Measurements from ENCODE around the gene CPNE4. TPM values are rescaled to one million over a fixed set of nuclear protein-coding genes. Genes with fewer than 3 reads are reported as not detected.

The CPNE4 gene
- total RNA-seq, 1 experiment from 2014 or later: not detected

DNA sequence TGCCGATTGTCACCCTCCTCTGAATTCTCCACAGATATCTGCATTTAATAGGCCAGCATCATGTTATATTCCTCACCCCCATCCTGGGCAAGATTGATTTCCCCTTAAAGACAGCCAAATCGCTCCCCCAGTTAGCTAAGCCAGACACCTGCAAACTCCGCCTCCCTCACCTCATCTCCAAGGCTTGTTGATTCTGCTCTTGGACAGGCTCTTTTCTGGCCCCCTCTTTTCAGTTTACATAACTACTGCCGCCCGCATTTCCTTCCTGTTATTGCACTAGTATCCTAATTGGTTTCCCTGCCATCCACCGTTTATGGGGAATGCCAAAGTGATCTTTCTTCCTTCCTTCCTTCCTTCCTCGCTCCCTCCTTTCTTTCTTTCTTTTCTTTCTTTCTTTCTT lies 317.3 kb downstream of the CPNE4 start:
- in situ Hi-C loops (cut with HindIII; ENCODE audit: low sequenced_read_pairs): no loop called here
- DNase-seq (ENCODE audit: low spot score): no peak

DNA sequence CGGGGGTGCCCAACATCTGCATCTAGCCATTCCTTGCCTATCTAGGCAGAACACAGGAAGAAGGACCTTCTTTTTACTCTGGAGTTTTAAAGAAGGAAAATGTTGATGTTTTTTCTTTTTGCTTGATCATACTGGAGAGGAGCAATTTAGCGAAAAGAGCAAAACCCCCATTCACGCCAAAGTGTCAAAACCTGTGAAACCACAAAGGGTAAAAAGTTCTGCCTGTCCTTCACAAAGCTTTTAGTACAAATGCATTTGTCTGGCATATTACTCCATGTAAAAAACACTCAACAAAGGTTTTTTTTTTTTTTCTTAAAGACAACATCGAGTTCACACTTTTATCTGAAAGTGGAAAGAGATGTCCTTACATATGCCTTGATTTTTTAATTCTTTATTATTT lies 317.9 kb downstream of the CPNE4 start:
- DNase-seq (ENCODE audit: low spot score): no peak
- in situ Hi-C loops (cut with HindIII; ENCODE audit: low sequenced_read_pairs): no loop called here

- in situ Hi-C loops (cut with HindIII; ENCODE audit: low sequenced_read_pairs): no loop called here
- DNase-seq (ENCODE audit: low spot score): no peak
Observed at GRCh38 chr3:131716007-131716406, 318.8 kb downstream of the CPNE4 start.

- in situ Hi-C loops (cut with HindIII; ENCODE audit: low sequenced_read_pairs): no loop called here
- no peak for DNase-seq (ENCODE audit: low spot score)
Observed at GRCh38 chr3:131714585-131715220, 320.1 kb downstream of the CPNE4 start.

GRCh38 chr3:131713416-131714123 lies 321.2 kb downstream of the CPNE4 start:
- in situ Hi-C loops (cut with HindIII; ENCODE audit: low sequenced_read_pairs): no loop called here
- DNase-seq (ENCODE audit: low spot score): no peak

DNA sequence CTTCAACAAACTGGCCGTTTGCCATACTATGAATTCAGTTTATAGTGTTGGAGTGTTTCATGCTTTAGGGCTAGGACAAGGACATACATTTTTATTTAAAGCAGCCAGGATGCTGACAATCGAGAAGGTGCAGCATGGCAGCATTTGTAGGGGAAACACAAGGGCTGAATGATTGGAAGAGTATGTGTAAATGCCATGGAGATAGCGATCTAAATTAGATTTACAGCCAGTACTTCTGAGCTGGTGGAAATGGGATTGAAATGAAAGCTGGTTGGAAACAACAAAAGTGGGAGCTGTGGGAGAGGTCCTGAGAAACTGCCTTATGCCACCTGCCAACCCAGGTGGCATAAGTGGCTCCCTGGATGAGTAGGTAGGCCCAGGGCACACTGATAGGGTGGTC lies 322.2 kb downstream of the CPNE4 start:
- DNase-seq (ENCODE audit: low spot score): no peak
- in situ Hi-C loops (cut with HindIII; ENCODE audit: low sequenced_read_pairs): no loop called here

GRCh38 chr3:131711114-131711768 lies 323.6 kb downstream of the CPNE4 start:
- in situ Hi-C loops (cut with HindIII; ENCODE audit: low sequenced_read_pairs): no loop called here
- no peak for DNase-seq (ENCODE audit: low spot score)

DNA sequence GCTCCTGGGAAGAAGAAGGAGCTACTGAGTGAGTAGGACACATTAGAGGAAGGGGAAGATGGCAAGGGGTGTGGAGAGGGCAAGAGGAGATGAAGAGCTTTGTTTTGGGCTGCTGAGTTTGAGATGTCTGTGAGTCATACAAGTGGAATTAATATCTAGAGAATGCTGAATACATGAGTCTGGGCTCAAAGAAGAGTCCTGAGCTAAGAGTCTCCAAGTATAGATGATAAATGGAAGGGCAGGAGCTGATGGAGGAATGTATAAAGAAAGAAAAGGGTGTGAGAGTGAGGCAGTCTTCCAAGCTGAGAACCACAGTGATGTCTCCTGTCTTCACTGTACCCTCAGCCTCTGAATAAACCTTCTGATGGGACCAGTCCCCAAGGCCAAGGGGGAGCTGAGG lies 326.6 kb downstream of the CPNE4 start:
- DNase-seq (ENCODE audit: low spot score): no peak
- in situ Hi-C loops (cut with HindIII; ENCODE audit: low sequenced_read_pairs): no loop called here

DNA sequence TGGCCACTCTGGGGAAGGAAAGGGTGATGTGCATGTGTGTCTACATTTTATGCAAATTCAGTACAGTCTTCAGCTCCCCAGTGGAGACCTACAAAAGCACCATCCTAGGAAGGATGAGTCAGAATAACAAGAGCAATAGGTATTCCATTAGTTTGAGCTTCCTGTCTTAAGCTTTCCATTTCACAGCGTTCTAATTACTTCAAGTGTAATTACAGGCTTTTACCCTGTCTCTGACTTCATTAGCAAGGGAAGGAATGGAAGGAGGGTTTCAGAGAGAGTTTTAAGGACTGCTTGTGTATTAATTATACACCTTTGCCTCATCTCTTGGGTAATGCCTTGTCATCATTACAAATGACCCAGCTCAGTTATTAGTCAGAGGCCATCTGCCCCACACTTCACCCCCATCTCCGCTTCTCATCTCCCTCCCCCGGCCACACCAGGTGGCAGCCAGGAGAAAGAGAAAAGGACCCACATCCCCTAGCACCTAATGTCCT lies 329.2 kb downstream of the CPNE4 start:
- in situ Hi-C loops (cut with HindIII; ENCODE audit: low sequenced_read_pairs): no loop called here
- no peak for DNase-seq (ENCODE audit: low spot score)

DNA sequence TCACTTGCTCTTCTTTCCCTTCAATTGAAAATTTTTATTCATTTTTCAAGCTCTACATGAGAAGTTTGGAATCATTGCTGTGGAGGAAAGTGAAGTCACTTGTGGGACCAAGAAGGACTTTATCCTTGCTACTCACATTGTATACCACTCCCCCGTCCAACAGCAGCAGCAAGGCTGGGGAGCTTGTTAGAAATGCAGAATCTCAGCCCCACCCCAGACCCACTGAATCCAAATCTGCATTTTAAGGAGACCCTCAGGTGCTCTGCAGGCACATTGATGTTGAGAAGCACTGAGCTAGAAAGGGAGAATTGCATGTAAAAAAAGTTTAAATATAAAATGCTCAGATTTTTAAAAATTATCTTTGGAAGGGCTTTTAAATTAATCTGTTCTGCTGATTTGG lies 329.7 kb downstream of the CPNE4 start:
- in situ Hi-C loops (cut with HindIII; ENCODE audit: low sequenced_read_pairs): no loop called here
- DNase-seq (ENCODE audit: low spot score): no peak

- in situ Hi-C loops (cut with HindIII; ENCODE audit: low sequenced_read_pairs): no loop called here
Observed at GRCh38 chr3:131704098-131704497, 330.7 kb downstream of the CPNE4 start.

DNA sequence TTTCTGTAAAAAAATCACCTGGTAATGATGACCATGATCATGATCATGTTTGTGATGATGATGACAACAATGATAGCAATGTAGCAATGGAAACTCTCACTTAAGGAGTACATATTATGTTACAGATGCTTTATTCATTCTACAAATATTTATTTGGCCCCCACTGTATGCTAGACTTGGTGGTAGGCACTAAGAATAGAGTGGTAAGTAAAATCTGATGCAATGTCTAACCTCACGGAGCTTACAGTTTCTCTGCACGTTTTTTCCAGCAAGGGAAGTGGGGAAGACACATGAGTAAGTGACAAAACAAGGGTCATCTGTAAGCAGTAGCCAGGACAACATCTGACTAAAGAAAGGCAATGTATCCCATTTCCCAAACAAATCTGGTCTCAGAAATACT lies 332.7 kb downstream of the CPNE4 start:
- in situ Hi-C loops (cut with HindIII; ENCODE audit: low sequenced_read_pairs): no loop called here
- DNase-seq (ENCODE audit: low spot score): no peak

More at GRCh38 chr3:131704098-131704497, 330.7 kb downstream of the CPNE4 start:
- DNase-seq (ENCODE audit: low spot score): no peak

DNA sequence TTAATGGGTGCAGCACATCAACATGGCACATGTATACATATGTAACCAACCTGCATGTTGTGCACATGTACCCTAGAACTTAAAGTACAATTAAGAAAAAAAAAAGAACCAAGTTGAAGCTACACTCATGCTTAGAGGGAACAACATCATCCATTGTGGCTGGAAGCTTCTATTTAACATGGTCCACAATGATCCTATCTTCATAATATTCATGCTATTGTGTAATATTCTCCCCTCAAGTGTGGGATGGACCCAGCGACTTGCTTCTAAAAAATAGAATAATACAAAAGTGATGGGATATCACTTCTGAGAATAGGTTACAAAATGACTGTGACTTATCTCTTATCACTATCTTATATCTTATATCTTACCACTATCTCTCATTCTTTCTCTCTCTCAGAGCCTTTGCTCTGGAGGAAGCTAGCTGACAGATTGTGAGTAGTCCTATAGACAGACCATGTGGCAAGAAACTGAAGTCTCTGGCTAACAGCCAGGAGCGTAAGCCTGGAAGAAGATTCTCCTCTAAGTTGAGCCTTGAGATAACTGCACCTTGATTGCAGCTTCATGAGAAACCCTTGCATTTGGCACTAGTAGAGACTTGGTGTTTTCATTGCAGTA lies 333.6 kb downstream of the CPNE4 start:
- in situ Hi-C loops (cut with HindIII; ENCODE audit: low sequenced_read_pairs): no loop called here
- no peak for DNase-seq (ENCODE audit: low spot score)

DNA sequence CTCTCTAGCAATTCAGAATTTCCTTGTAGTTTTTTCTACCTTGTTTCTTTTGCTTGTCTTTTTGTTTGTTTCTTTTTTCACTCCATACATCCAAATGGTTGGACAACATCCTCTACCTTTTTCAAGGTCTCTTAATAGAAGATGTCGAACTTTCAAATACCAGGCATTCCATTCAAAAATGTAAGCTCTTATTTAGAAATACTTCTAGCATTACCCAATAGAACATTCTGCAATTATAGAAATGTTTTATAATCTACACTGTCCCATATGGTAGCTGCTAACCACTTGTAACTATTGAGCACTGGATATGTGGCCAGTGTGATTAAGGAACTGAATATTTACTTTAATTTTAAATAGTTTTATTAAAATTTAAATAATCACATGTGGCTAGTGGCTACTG lies 335.8 kb downstream of the CPNE4 start:
- DNase-seq (ENCODE audit: low spot score): no peak
- in situ Hi-C loops (cut with HindIII; ENCODE audit: low sequenced_read_pairs): no loop called here

GRCh38 chr3:131694376-131694775 lies 340.4 kb downstream of the CPNE4 start:
- no peak for DNase-seq (ENCODE audit: low spot score)
- in situ Hi-C loops (cut with HindIII; ENCODE audit: low sequenced_read_pairs): no loop called here

DNA sequence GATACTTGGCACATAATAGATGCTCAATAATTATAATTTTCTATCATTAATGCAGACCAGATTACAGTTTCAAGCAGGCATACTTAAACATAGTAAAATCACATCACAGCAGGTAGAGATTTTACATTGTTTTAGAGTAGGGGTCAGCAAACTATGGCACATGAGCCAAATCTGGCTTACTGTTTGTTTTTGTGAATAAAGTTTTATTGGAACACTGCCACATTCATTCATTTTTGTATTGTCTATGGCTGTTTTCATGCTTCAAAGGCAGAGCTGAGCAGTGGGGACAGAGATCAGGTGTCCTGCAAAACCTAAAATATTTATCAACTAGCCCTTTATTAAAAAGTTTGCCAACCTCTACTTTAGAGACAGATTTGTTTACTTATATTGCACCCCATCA lies 342.5 kb downstream of the CPNE4 start:
- no peak for DNase-seq (ENCODE audit: low spot score)
- in situ Hi-C loops (cut with HindIII; ENCODE audit: low sequenced_read_pairs): no loop called here

- in situ Hi-C loops (cut with HindIII; ENCODE audit: low sequenced_read_pairs): no loop called here
- no peak for DNase-seq (ENCODE audit: low spot score)
Observed at GRCh38 chr3:131690800-131691199, 344.0 kb downstream of the CPNE4 start.

- in situ Hi-C loops (cut with HindIII; ENCODE audit: low sequenced_read_pairs): no loop called here
- DNase-seq (ENCODE audit: low spot score): no peak
Observed at GRCh38 chr3:131688370-131688769, 346.4 kb downstream of the CPNE4 start.

- DNase-seq (ENCODE audit: low spot score): no peak
- in situ Hi-C loops (cut with HindIII; ENCODE audit: low sequenced_read_pairs): no loop called here
Observed at GRCh38 chr3:131669600-131669999, 365.2 kb downstream of the CPNE4 start.

DNA sequence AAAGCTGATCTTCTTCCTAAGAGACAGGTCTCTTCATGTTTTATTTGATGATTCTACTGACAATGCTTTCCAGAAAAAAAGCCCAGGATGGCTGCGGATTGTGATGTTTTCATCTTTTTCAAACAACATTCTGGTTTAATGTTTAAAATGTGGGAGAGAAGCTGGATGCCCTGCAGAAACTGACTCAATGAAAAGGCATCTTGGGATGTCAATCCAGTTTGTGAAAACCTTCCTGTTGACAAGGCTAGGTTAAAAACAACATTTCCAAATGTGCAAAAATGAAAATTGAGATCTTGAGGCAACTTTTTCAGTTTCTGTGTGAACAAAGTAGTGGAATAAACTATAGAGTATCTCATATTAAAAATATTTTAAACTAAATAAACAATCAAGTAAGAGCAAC lies 376.0 kb downstream of the CPNE4 start:
- DNase-seq (ENCODE audit: low spot score): no peak
- in situ Hi-C loops (cut with HindIII; ENCODE audit: low sequenced_read_pairs): no loop called here
